CD4-positive, alpha-beta T cell treated with Interleukin-15 for 1 hour (primary cell): ENCODE measurements around the gene PUM2.

Experiments
- DNase-seq: peaks from one replicate; pipeline ENCODE4 v3.0.0-alpha.2; 2020

PUM2 gene

GRCh38 chr2:20214566-20215182, 136.0 kb downstream of the PUM2 start:
- DNase-seq: no peak

- DNase-seq: no peak
These were observed 136.7 kb downstream of the PUM2 start for GRCh38 chr2:20213651-20214565.

- no peak for DNase-seq
These were observed 137.7 kb downstream of the PUM2 start for GRCh38 chr2:20212871-20213503.

GRCh38 chr2:20212459-20212870, 138.2 kb downstream of the PUM2 start:
- DNase-seq: no peak

- no peak for DNase-seq
These were observed 138.7 kb downstream of the PUM2 start for GRCh38 chr2:20211860-20212458.

GRCh38 chr2:20211420-20211819, 139.2 kb downstream of the PUM2 start:
- no peak for DNase-seq

- DNase-seq: no peak
These were observed 140.2 kb downstream of the PUM2 start for GRCh38 chr2:20210462-20210861.

- no peak for DNase-seq
These were observed 141.1 kb downstream of the PUM2 start for GRCh38 chr2:20209373-20210109.

GRCh38 chr2:20208476-20208859, 142.2 kb downstream of the PUM2 start:
- DNase-seq: no peak

- no peak for DNase-seq
These were observed 143.6 kb downstream of the PUM2 start for GRCh38 chr2:20207051-20207450.

GRCh38 chr2:20205915-20206524, 144.6 kb downstream of the PUM2 start:
- DNase-seq: no peak

GRCh38 chr2:20205069-20205468, 145.6 kb downstream of the PUM2 start:
- DNase-seq: no peak

GRCh38 chr2:20203521-20204225, 147.0 kb downstream of the PUM2 start:
- no peak for DNase-seq

- DNase-seq: no peak
These were observed 147.6 kb downstream of the PUM2 start for GRCh38 chr2:20203072-20203471.

GRCh38 chr2:20201671-20202070, 149.0 kb downstream of the PUM2 start:
- DNase-seq: no peak

- DNase-seq: no peak
These were observed 149.7 kb downstream of the PUM2 start for GRCh38 chr2:20200697-20201555.

- no peak for DNase-seq
These were observed 150.9 kb downstream of the PUM2 start for GRCh38 chr2:20199633-20200270.

GRCh38 chr2:20198796-20199632, 151.6 kb downstream of the PUM2 start:
- DNase-seq: no peak
